ENCODE measurements around the gene MBD4. TPM values are rescaled to one million over a fixed set of nuclear protein-coding genes. Genes with fewer than 3 reads are reported as not detected.

MBD4 gene
- total RNA-seq, 4 donors from 2014 or later = 25.1 to 44.9 (median 31.9) TPM

DNA sequence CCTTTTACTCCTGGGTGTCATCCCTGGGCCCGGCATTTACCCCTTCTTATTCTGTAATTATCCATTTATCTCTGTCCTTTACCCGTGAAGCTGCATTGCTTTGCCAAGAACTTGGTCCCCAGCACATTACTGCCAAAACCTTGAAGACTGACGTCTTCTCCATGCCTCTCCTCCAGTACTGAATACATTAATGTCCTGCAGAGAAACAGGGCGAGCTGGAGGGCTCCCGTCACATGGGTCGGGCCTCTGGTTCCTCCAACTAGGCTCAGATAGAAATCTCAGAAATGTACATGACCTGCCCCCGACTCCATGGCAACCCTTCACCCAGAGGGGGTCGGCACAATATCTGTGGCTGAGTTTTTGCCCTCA, 11.8 kb downstream of the MBD4 start:
- TF ChIP-seq, protein P1, sequence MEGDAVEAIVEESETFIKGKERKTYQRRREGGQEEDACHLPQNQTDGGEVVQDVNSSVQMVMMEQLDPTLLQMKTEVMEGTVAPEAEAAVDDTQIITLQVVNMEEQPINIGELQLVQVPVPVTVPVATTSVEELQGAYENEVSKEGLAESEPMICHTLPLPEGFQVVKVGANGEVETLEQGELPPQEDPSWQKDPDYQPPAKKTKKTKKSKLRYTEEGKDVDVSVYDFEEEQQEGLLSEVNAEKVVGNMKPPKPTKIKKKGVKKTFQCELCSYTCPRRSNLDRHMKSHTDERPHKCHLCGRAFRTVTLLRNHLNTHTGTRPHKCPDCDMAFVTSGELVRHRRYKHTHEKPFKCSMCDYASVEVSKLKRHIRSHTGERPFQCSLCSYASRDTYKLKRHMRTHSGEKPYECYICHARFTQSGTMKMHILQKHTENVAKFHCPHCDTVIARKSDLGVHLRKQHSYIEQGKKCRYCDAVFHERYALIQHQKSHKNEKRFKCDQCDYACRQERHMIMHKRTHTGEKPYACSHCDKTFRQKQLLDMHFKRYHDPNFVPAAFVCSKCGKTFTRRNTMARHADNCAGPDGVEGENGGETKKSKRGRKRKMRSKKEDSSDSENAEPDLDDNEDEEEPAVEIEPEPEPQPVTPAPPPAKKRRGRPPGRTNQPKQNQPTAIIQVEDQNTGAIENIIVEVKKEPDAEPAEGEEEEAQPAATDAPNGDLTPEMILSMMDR (IDR thresholded peaks at IDR 0.05; ENCODE audit: low read depth) = no peak

DNA sequence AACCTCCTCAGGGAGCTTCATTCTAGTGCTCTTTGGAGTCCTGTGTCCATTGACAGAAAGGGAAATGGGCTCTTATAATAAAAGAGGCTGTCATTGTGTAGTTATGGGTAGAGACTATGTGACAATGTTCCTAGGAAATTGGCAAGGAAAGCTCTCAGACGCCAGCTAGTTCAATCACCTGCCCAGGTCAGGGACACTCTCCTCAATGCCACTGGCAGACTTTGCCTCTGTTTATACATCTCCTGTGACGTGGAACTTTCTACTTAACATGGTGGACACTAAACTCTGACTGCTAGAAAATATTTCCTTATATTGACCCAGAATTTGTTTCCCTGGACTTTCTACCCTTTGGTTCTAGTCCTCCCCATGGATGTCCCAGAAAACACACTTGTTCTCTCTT, 14.1 kb downstream of the MBD4 start:
- TF ChIP-seq, protein P1 (IDR thresholded peaks at IDR 0.05; ENCODE audit: low read depth) = no peak

DNA sequence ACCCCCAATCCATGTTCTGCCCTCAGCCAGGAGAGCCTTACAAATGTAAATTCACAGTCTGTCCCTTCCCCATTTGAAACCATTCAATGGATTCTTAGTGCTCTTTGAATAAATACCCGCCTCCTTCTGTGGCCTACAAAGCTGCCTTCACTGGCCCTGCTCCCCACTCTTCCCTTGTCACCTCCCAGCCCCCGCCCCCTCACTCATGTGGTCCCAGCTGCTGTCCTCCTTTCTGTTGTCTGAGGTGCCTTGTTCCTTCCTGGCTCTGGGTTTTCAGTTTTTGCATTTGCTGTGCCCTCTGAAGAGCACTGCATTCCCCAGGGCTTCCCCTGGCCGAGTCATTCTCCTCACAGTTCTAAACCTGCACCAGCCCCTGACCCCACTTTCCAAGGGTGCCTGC, 14.5 kb downstream of the MBD4 start:
- TF ChIP-seq, protein P1 (IDR thresholded peaks at IDR 0.05; ENCODE audit: low read depth) = no peak

DNA sequence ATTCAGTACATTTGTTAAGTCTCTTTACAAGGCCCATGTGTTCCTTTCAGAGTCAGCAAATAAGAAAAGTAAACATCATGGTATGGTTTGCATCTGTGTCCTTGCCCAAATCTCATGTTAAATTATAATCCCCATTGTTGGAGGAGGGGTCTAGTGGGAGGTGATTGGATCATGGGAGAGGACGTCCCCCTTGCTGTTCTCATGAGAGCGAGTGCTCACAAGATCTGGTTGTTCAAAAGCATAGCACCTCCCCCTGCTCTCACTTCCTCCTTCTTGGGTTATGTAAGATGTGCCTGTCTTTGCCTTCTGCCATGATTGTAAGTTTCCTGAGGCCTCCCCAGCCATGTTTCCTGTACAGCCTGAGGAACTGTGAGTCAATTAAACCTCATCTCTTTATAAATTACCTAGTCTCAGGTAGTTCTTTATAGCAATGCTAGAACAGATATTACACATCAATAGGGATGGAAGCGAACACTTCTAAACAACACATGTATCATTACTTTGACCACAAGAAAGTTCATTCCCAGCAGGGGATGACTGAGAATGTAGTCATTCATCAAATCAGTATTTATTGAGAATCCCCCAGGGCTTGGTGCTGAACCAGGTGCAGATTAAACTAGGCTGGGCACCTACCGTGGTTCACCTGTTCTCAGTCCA, 15.4 kb downstream of the MBD4 start:
- TF ChIP-seq, protein P1 (IDR thresholded peaks at IDR 0.05; ENCODE audit: low read depth) = no peak

DNA sequence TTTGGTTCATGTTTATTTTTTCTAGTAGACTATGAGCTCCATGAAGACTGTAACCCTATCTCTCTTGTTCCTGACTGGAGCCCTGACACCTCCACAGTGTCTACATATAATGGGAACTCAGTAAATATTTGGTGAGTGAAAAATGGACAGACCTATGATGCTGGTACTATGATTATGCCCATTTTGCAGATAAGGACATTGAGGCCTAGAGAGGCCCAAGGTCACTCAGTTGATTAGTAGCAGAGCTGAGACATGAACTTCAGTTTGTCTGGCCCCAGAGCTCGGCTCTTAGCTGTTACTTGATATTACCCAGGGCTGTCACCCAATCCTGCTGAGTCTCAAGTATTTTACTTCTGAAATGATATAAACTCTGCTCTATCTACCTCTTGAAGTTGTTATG, 16.9 kb downstream of the MBD4 start:
- TF ChIP-seq, protein P1 (IDR thresholded peaks at IDR 0.05; ENCODE audit: low read depth) = no peak

DNA sequence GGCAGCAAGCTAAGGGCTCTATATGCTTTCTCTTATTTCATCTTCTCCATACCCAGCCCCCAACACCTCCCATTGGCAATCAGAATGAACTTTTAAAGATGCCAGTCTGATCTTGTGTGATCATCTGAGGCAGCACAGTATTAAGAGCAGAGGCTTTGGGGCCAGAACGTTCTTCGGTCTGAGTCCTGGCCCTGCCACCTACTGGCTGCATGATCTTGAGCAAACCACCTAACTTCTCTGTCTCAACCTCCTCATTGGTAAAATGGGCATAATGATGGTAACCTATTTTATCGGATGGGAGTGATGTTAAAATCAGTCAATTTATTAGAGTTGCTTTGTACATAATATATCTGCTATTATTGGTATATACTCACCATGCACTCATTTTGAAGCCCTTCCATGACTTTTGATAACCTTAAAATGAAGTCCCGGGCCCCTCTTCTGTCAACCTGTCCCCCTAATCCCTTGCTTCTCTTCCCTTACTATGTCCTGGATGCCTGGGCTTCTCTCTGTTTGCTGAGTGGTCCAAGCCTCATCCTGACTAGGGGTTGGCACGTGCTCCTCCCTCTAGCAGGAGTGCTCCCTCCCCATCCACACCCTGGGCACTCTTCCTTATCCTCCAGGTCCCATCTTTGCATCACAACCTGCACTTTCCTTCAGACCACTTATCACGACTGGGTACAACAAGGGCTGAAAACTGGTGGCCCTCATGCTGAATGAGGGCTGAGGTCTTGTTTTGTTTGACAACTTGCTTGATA, 17.6 kb downstream of the MBD4 start:
- TF ChIP-seq, protein P1 (IDR thresholded peaks at IDR 0.05; ENCODE audit: low read depth) = no peak

DNA sequence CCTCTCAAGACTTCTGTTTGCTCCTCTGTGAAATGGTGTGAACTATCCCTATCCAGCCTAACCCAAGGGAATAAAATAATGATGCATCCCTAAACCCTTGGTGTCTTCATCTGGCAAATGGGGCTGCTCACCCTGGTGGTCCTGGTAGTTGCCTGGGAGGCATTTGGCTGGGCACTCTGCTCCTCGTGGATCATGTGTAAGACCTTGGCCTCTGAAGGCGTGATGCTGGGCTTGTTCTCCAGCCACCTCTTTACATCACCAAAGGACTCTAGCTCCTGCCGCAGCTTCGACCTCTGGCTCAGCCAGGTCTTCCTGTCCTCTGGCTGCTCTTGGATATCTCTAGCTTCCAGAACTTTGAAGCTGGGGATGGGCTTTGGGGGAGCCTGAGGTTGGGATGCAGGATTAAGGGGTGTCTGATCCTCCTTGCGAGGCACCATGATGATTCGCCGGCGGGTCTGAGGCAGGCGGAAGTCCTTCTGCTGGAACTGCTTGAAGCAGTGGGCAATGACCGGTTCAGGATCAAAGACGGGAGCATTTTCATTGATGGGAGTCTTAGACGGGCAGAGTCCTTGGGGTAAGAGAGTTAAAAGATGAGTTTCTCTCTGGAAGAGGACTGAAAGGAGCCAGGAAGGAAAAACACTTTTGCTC, 18.4 kb downstream of the MBD4 start:
- TF ChIP-seq, protein P1 (IDR thresholded peaks at IDR 0.05; ENCODE audit: low read depth) = no peak

Data from subcutaneous adipose tissue (tissue), 4 donors.